ENCODE data around the gene FAM169A. TPM values are rescaled to one million over a fixed set of nuclear protein-coding genes. Genes with fewer than 3 reads are reported as not detected.

The FAM169A gene
- total RNA-seq, 1 experiment from 2014 or later = 23.2 TPM

DNA sequence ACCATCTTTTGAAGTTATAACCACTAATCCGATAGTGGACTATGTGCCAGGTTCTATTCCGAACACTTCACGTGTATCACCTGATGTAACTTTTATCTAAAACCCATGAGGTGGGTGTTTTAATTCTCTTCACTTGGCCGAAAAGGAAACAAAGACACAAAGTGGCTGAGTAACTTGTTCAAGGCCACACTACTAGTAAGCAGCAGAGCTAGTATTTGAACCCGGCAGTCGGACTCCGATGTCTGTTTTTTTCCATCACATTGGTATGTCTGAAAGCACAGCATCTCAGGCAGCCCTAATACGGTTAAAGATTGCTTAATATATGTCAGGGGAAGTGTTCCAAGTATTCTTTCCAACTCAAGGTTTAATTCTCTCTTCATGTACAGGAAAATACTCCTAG is 16.2 kb downstream of the FAM169A start:
- Histone ChIP-seq H4K20me1 (ENCODE audit: insufficient read depth) (no peaks in the 10 kb centered on the region), H3K9me3 (ENCODE audit: control insufficient read depth in 1 of 2, insufficient read depth in 1 of 2, low read depth in 1 of 2, low read length in 2 of 2) (no peaks in the 10 kb centered on the region), H3K4me2 (ENCODE audit: low read length) (no peak overlapping the region), H3K9me2 (ENCODE audit: insufficient read depth) (peaks cover 4% of the 10 kb centered on the region; the same call in 1 of the 2 replicates), H3K4me3 (replicated peaks in 1 of 2; ENCODE audit: low read depth in 1 of 2, low read length in 2 of 2) (no peak overlapping the region), H2AFZ (ENCODE audit: low read depth, low read length, poor library complexity, severe bottlenecking) (no peak overlapping the region), H3K4me1 (ENCODE audit: control insufficient read depth in 1 of 2, insufficient read depth in 2 of 2, low read length in 2 of 2) (no peaks in the 10 kb centered on the region; a peak in 1 of 4 replicates), H3K9ac (ENCODE audit: low read length) (no peak overlapping the region), H3K27ac (ENCODE audit: low read depth, low read length) (no peak overlapping the region), H3K36me3 (ENCODE audit: control insufficient read depth in 1 of 2, insufficient read depth in 2 of 2, low read length in 2 of 2) (no peaks in the 10 kb centered on the region), H3K27me3 (ENCODE audit: insufficient read depth, low read length) (no peaks in the 10 kb centered on the region), H3K79me2 (ENCODE audit: insufficient read depth, low read length) (peaks cover 52% of the 10 kb centered on the region)
- ATAC-seq (no peak), DNase-seq (ENCODE audit: low read depth, low spot score) (no peak)
- intact Hi-C loops (cut with micrococcal nuclease) = no loop called here
- no TSS peak for BruUV-seq (replicated peaks)
- RAD21 ChIA-PET (ENCODE audit: low non-redundant PET in 1 of 2, low total read pairs in 2 of 2, uncharacterized antibody in 2 of 2, unreplicated experiment in 2 of 2) = no interaction called here
- TF ChIP-seq YY1 (IDR thresholded peaks at IDR 0.05; ENCODE audit: extremely low read depth, insufficient replicate concordance, low read depth, low read length) (no peak), MAX (IDR thresholded peaks at IDR 0.05) (no peak), CEBPB (IDR thresholded peaks at IDR 0.05; ENCODE audit: low read depth) (no peak)
- CTCF ChIA-PET = no interaction called here
- POLR2A ChIA-PET = interaction anchor here (1.0 kb wide), 1 partner anchor 8 kb away, joined by 6 read pairs; no protein-coding TSS in a partner anchor

DNA sequence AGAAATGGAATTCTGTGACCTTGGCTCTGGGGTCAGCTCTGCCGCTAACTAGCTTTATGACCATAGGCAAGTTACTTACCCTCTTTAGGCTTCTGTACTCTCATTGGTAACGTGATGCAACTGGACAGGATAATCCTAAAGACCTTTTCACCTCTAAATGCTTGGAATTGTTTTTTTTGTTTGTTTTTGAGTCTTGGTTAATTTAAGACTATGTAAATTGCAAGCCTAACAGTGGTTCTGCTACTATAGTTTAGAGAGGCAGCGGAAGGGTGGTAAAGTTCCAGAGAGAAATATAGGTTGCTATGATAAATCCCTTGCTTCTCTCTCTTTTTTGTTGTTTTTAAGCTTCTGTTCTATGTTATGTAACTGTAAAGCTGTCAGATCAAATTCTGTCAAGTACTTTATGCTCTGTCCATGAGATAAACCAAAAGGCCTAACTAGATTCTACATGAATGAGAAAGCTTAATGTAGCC is 17.6 kb downstream of the FAM169A start:
- Histone ChIP-seq H2AFZ (ENCODE audit: low read depth, low read length, poor library complexity, severe bottlenecking) (no peak overlapping the region), H3K27ac (ENCODE audit: low read depth, low read length) (no peak overlapping the region), H3K4me3 (replicated peaks in 1 of 2; ENCODE audit: low read depth in 1 of 2, low read length in 2 of 2) (no peak overlapping the region), H3K36me3 (ENCODE audit: control insufficient read depth in 1 of 2, insufficient read depth in 2 of 2, low read length in 2 of 2) (no peaks in the 10 kb centered on the region), H4K20me1 (ENCODE audit: insufficient read depth) (no peaks in the 10 kb centered on the region), H3K4me2 (ENCODE audit: low read length) (no peak overlapping the region), H3K9ac (ENCODE audit: low read length) (no peak overlapping the region), H3K4me1 (ENCODE audit: control insufficient read depth in 1 of 2, insufficient read depth in 2 of 2, low read length in 2 of 2) (no peaks in the 10 kb centered on the region; a peak in 1 of 4 replicates), H3K79me2 (ENCODE audit: insufficient read depth, low read length) (peaks cover 57% of the 10 kb centered on the region), H3K27me3 (ENCODE audit: insufficient read depth, low read length) (no peaks in the 10 kb centered on the region), H3K9me2 (ENCODE audit: insufficient read depth) (peaks cover 4% of the 10 kb centered on the region; the same call in 1 of the 2 replicates), H3K9me3 (ENCODE audit: control insufficient read depth in 1 of 2, insufficient read depth in 1 of 2, low read depth in 1 of 2, low read length in 2 of 2) (no peaks in the 10 kb centered on the region)
- CTCF ChIA-PET = no interaction called here
- DNase-seq (ENCODE audit: low read depth, low spot score) = no peak
- ATAC-seq = no peak
- no TSS peak for BruUV-seq (replicated peaks)
- POLR2A ChIA-PET = no interaction called here
- RAD21 ChIA-PET (ENCODE audit: low non-redundant PET in 1 of 2, low total read pairs in 2 of 2, uncharacterized antibody in 2 of 2, unreplicated experiment in 2 of 2) = no interaction called here
- intact Hi-C loops (cut with micrococcal nuclease) = no loop called here
- TF ChIP-seq, protein P1, sequence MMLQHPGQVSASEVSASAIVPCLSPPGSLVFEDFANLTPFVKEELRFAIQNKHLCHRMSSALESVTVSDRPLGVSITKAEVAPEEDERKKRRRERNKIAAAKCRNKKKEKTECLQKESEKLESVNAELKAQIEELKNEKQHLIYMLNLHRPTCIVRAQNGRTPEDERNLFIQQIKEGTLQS (IDR thresholded peaks at IDR 0.05) = no peak
- TF ChIP-seq POLR2AphosphoS5 (IDR thresholded peaks at IDR 0.05; ENCODE audit: low read depth, low read length) (no peak), TCF7L2 (IDR thresholded peaks at IDR 0.05; ENCODE audit: borderline replicate concordance, extremely low read depth, insufficient read depth, insufficient read length) (no peak), RAD21 (IDR thresholded peaks at IDR 0.05; ENCODE audit: low read depth) (no peak), CBX3 (IDR thresholded peaks at IDR 0.05; ENCODE audit: low read depth) (no peak), EZH2 (IDR thresholded peaks at IDR 0.05) (no peak), POLR2A (IDR thresholded peaks at IDR 0.05; ENCODE audit: borderline replicate concordance, extremely low read depth, insufficient read depth, insufficient read length) (no peak), SRF (IDR thresholded peaks at IDR 0.05; ENCODE audit: low read depth) (no peak)
- TF ChIP-seq, protein P2, sequence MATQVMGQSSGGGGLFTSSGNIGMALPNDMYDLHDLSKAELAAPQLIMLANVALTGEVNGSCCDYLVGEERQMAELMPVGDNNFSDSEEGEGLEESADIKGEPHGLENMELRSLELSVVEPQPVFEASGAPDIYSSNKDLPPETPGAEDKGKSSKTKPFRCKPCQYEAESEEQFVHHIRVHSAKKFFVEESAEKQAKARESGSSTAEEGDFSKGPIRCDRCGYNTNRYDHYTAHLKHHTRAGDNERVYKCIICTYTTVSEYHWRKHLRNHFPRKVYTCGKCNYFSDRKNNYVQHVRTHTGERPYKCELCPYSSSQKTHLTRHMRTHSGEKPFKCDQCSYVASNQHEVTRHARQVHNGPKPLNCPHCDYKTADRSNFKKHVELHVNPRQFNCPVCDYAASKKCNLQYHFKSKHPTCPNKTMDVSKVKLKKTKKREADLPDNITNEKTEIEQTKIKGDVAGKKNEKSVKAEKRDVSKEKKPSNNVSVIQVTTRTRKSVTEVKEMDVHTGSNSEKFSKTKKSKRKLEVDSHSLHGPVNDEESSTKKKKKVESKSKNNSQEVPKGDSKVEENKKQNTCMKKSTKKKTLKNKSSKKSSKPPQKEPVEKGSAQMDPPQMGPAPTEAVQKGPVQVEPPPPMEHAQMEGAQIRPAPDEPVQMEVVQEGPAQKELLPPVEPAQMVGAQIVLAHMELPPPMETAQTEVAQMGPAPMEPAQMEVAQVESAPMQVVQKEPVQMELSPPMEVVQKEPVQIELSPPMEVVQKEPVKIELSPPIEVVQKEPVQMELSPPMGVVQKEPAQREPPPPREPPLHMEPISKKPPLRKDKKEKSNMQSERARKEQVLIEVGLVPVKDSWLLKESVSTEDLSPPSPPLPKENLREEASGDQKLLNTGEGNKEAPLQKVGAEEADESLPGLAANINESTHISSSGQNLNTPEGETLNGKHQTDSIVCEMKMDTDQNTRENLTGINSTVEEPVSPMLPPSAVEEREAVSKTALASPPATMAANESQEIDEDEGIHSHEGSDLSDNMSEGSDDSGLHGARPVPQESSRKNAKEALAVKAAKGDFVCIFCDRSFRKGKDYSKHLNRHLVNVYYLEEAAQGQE (IDR thresholded peaks at IDR 0.05; ENCODE audit: low read depth) = no peak
